IMR-90 (cell line): ENCODE measurements around the gene ETV6.

ENCODE experiments used
- CEBPB ChIP-seq: IDR thresholded peaks from 2 replicates; pipeline ENCODE4 v1.6.1; 2012; ENCODE audit warnings: low read depth, low read length, improper control_type of control experiment
- CHD1 ChIP-seq: IDR thresholded peaks from 2 replicates; pipeline ENCODE4 v1.6.1; 2012; ENCODE audit warnings: low read depth, low read length, improper control_type of control experiment
- CTCF ChIP-seq: conservative IDR thresholded peaks from 2 replicates; pipeline ENCODE4 v1.5.1; 2012; ENCODE audit warnings: mild to moderate bottlenecking, low read depth, low read length, improper control_type of control experiment
- ELK1 ChIP-seq: fragments of 150-350 bp; IDR thresholded peaks from 2 replicates; pipeline ENCODE4 v1.6.1; 2016; ENCODE audit warnings: low read depth, mild to moderate bottlenecking, low read length, moderate library complexity, borderline replicate concordance
- FOS ChIP-seq: fragments of 150-350 bp; IDR thresholded peaks from 2 replicates; pipeline ENCODE4 v1.6.1; 2016; ENCODE audit warnings: low read depth, low read length
- MAZ ChIP-seq: IDR thresholded peaks from 2 replicates; pipeline ENCODE4 v1.6.1; 2012; ENCODE audit warnings: low read depth, mild to moderate bottlenecking, low read length, improper control_type of control experiment, moderate library complexity, borderline replicate concordance
- POLR2A ChIP-seq: IDR thresholded peaks from 2 replicates; pipeline ENCODE4 v1.6.1; 2012; ENCODE audit warnings: mild to moderate bottlenecking, low read depth, low read length
- RFX5 ChIP-seq: IDR thresholded peaks from 2 replicates; pipeline ENCODE4 v1.8.0; 2012; ENCODE audit warnings: low read depth, mild to moderate bottlenecking, low read length, moderate library complexity

DNA sequence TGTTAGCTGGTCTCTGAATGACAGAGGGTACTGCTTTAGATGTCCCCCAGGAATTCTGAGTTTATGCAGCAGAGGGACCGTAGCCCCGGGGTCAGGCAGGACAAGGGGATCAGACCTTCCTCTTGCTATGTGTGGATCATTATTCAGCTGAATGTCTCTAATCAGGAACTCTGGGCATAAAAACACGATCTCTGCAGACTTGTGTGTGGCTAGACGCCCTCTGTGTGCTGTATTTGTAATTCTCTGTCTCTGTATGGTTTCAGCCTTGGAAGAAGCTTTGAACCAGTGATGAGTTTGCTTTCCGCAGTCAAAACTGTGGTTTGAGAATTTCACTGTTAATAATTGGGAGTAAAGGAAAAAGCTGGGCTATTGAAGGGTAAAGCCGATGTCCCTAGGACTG lies 125.3 kb downstream of the ETV6 start:
- TF ChIP-seq CTCF (no peak), CEBPB (no peak), POLR2A (no peak), FOS (no peak), RFX5 (no peak), MAZ (no peak), CHD1 (no peak), ELK1 (no peak)
